ENCODE measurements around the gene EXOC6B.
"Not testable (repeated sequence)": the region's sequence is repeated elsewhere in the genome, so short reads cannot be mapped to it uniquely, and the experiment has no call there.

EXOC6B gene

GRCh38 chr2:72423756-72424155 lies 402.1 kb downstream of the EXOC6B start:
- DNase-seq, result no peak

DNA sequence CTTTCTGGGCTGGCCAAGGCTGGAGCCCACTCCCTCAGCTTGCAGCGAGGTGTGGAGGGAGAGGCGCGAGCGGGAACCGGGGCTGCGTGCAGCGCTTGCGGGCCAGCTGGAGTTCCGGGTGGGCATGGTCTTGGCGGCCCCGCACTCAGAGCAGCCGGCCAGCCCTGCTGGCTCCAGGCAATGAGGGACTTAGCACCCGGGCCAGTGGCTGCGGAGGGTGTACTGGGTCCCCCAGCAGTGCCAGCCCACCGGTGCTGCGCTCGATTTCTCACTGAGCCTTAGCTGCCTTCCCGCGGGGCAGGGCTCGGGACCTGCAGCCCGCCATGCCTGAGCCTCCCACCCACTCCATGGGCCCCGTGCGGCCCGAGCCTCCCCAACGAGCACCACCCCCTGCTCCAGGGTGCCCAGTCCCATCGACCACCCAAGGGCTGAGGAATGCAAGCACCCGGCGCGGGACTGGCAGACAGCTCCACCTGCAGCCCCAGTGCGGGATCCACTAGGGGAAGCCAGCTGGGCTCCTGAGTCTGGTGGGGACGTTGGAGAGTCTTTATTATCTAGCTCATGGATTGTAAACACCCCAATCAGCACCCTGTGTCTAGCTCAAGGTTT lies 404.0 kb downstream of the EXOC6B start:
- not testable (repeated sequence) for DNase-seq

GRCh38 chr2:72415781-72416475 lies 409.9 kb downstream of the EXOC6B start:
- no peak for DNase-seq

- DNase-seq, result no peak
These were observed 410.6 kb downstream of the EXOC6B start for GRCh38 chr2:72415241-72415661.

GRCh38 chr2:72414137-72414760 lies 411.6 kb downstream of the EXOC6B start:
- DNase-seq, result no peak

DNA sequence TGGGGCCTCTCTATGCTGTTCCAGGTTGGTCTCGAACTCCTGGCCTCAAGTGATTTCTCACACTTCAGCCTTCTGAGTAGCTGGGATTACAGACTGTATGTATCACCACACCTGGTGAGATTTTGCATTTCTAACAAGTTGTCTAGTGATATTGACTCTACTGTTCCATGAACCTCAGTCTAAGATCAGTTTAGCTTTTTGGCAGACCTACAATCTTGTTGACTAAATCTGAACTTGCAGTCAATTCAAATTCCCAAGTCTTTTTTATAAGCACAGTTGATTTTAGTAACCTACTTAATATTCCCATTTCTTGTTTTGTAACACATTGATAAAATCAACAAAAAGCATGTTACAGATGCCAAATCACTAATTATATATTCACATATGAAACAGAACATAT lies 412.1 kb downstream of the EXOC6B start:
- no peak for DNase-seq

GRCh38 chr2:72412214-72412613 lies 413.6 kb downstream of the EXOC6B start:
- no peak for DNase-seq

DNA sequence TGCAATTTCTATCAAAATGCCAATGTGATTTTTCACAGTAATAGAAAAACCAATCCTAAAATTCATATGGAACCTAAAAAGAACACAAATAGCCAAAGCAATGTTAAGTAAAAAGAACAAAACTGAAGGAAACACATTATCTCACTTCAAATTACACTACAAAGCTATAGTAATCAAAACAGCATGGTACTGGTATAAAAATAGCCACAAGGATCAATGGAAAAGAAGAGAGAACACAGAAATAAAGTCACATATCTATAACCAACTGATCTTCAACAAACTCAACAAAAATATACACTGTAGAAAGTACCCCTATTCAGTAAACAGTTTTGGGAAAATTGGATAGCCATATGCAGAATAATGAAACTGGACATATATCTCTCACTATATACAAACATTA lies 426.0 kb downstream of the EXOC6B start:
- no peak for DNase-seq

DNA sequence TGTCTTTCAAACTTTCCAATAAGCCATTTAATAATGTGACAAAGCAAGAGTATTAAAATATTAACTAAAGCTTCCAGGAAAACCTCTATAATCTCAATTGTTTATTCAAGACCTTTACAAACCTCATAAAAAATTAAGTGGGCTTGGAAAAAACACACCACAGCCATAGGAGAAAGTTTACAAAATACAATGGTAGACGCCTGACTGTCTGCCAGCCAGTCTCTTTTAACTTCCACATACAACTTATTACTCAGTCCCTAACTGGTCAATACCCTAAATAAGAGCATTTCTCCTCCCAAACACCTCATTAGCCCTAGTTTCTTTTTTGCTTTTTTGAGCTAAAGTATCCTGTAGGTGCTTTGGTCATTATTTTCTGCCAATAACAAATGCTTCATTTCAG lies 430.7 kb downstream of the EXOC6B start:
- DNase-seq, result no peak

DNA sequence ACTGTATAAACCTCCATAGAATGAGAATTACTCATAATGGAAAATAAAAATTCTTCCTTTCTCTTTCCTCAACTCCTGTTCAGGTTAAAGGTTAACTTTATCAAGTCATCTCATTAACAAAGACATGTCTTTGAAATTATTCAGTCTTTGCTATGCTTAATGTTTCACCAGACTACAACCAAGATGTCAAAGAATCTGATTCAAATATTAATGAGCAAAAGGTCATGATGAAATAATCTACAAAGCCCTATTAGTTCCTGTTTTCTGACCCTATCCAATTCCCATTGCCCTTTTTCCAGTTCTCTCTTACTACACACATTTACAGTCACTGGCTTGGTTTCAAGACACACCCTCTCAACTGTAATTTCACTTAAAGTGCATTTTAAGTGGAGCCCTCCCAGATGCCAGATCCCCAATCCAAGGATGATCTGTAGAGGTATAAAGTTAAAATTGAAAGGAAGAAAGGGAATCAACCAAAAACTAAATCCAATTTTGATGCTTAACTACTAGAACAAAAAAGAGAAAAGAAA lies 431.2 kb downstream of the EXOC6B start:
- DNase-seq, result no peak

GRCh38 chr2:72389447-72389846 lies 436.4 kb downstream of the EXOC6B start:
- DNase-seq, result no peak

DNA sequence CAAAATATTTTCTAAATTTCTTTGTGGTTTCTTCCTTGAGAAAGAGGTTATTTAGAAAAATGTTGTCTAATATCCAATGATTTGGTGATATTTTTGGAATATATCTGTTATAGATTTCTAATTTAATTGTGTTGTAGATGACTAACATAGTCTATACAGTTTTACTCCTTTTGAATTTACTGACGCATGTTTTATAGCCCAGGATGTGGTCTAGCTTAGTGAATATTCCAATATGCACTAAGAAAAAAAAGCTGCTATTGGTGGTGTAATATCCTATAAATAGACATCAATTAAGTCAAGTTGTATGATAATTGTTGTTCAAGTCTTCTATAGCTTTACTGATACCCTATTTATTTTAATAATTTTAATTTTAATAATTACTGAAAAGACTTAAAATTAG lies 437.6 kb downstream of the EXOC6B start:
- DNase-seq, result no peak

DNA sequence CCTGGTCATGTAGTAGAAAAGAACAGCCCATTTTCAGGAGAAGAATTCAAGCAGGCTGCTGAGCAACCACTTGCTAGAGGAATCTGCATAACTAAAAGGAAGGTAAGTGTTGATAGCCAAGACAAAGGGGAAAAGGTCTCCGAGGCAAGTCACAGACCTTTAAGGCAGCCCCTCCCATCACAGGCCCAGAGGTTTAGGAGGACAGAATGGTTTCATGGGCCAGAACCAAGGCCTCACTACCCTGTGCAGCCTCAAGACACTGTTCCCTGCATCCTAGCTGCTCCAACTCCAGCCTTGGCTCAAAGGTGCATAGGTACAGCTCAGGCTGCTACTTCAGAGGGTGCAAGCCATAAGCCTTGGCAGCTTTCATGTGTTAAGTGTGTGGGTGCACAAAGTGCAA lies 439.5 kb downstream of the EXOC6B start:
- no peak for DNase-seq

DNA sequence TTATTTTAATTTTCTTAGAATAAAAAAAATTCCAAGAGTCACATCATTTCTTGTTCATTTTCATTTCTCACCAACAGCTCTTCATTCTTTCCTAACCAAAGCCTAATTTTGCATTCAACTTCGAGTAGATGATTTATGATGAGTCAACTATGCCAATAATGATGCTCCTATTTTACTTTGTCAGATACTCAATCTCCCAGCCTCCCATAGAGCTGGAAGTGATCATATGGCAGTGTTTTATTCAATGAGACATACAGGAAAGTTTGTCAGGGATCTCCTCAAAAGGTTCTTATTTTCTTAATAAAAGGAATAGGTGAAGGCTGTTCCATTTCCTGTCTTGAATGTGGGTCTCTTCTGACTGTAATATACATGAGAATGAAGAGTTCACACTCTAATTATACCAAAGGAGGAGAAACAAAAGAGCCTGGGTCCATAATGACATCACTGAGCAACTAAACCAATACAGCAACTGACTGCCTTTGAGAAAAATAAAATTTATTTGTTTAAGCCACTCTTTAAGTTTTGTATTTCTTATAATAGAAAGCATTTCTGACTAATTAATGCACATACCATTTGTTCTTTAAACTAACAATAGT lies 447.0 kb downstream of the EXOC6B start:
- DNase-seq, result no peak

- peak in 1 of 2 experiments; percentile 2 for DNase-seq
These were observed 458.2 kb downstream of the EXOC6B start for GRCh38 chr2:72367530-72368225.

GRCh38 chr2:72363406-72363805 lies 462.4 kb downstream of the EXOC6B start:
- no peak for DNase-seq

DNA sequence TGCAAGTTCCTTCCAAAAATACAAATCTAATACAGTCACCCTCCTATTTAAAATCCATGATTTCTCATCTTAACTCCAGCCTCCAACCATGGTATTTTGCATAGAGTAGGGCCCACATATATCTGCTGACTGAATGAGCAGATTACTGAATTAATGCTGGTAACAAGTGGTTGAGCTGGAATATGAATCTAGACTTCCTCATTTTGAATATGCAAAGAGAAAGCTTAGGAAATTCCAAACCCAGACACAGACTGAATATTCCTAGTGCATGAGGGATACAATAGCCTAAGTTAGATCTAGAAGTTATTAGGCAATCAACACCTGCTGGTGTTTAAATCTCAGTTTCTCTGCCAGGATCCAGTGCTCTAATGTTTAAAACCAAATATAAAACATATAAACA lies 463.1 kb downstream of the EXOC6B start:
- DNase-seq, result no peak

GRCh38 chr2:72361521-72361920 lies 464.3 kb downstream of the EXOC6B start:
- DNase-seq, result no peak

DNA sequence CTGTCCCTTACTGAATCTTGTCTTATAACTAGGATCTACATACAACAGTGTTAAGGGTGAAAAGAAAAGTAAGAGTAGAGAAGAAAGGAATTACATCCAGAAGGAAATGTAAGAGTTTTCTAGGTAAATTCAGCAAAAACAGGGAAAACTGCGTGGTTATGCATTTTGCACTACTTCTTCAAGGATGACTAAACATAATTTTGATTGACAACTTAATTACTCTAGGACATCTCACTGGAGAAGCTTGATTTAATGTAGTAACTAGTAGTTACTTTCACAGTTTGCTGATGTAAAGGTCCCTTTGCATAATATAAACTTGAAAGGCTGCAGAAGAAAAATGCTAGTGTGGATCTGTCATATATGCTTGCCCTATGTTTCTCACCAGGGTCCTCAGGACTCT lies 464.8 kb downstream of the EXOC6B start:
- no peak for DNase-seq

DNA sequence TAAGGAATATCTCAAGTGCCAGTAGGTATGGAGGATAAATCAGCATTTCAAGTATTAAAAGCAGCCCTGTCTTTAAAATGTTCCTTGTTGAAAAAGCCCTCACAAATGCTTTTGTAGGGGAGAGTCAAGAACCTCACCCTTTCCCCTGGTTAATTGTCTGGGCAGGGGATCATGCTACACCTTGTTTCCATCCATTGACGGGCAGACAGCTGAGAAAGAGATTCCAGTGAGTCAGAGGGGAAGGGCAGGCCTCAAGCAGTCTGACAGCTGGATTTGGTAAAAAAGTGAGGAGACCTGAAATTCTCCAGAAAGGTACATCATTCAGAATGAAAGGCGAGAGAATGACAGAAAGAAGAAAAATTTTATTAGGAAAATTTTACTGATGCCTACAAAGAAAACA lies 475.0 kb downstream of the EXOC6B start:
- no peak for DNase-seq

- no peak for DNase-seq
These were observed 476.8 kb downstream of the EXOC6B start for GRCh38 chr2:72349016-72349415.

- DNase-seq, result no peak
These were observed 478.8 kb downstream of the EXOC6B start for GRCh38 chr2:72347081-72347480.

DNA sequence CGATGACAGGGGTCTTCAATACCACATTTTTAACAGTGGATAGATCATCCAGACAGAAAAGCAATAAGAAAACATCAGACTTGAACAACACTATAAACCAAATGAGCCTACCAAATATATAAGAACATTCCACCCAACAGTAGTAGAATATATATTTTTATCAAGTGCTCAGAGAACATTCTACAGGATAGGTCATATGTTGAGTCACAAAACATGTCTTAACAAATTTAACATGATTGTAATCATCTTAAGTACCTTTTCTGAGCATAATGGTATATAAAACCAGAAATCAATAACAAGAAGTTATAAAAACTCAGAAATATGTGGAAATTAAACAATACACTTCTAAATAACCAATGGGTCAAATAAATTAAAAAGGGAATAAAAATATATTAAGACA lies 484.2 kb downstream of the EXOC6B start:
- DNase-seq, result no peak
